Panc1 (cell line): ENCODE measurements around the gene ZNF652. TPM values are rescaled to one million over a fixed set of nuclear protein-coding genes. Genes with fewer than 3 reads are reported as not detected.

Experiments used
- ATAC-seq: fragments of 200-7000 bp; cut with Tn5 transposase; 2 replicates; pipeline ENCODE4 v1.9.1; 2020; ENCODE audit warnings: mild to moderate bottlenecking, moderate library complexity
- BruUV-seq: library from RNA; stranded (reverse); fragments of 400-500 nt; replicated peaks from 2 replicates; lab custom pipeline; 2021; lab: Mats Ljungman, UMichigan
- CTCF ChIA-PET: fragments of 300-600 bp; sonication (Branson Sonifier 250); formaldehyde crosslinking; loops from one replicate; lab custom pipeline; 2022; ENCODE audit warnings: antibody characterized with exemption; lab: Charles Lee
- POLR2A ChIA-PET: fragments of 300-600 bp; sonication (Branson Sonifier 250); formaldehyde crosslinking; loops from one replicate; lab custom pipeline; 2022; ENCODE audit warnings: antibody characterized with exemption; lab: Charles Lee
- DNase-seq: peaks from one replicate; pipeline ENCODE4 v3.0.0-alpha.2; 2010; ENCODE audit warnings: low read depth, low spot score
- H3K27ac ChIP-seq: 2 replicates; pipeline ENCODE4 v1.5.1; 2011; ENCODE audit warnings: mild to moderate bottlenecking, low read length, inconsistent platforms
- H3K27me3 ChIP-seq: fragments of 200-500 bp; sonication (Bioruptor generic); 2 replicates; pipeline ENCODE4 v1.6.0; 2014; ENCODE audit warnings: low read length, inconsistent platforms; ENCODE audit not compliant: control insufficient read depth, insufficient read depth
- H3K36me3 ChIP-seq: fragments of 200-500 bp; sonication (Bioruptor generic); 2 replicates; pipeline ENCODE4 v1.5.1; 2014; ENCODE audit warnings: inconsistent platforms, mild to moderate bottlenecking, low read length, moderate library complexity; ENCODE audit not compliant: control insufficient read depth, insufficient read depth
- H3K4me1 ChIP-seq: 2 replicates; pipeline ENCODE4 v1.5.1; 2011; ENCODE audit warnings: inconsistent platforms, mild to moderate bottlenecking, low read length, moderate library complexity; ENCODE audit not compliant: control insufficient read depth, insufficient read depth
- H3K4me3 ChIP-seq, 2 experiments: 2 replicates each; pipeline ENCODE4 v1.5.1; 2011 to 2012; ENCODE audit warnings: low read depth in 2 of 2, low read length in 2 of 2, mild to moderate bottlenecking in 2 of 2, inconsistent platforms in 1 of 2, moderate library complexity in 1 of 2
- H3K9me3 ChIP-seq: fragments of 200-500 bp; sonication (Bioruptor generic); 2 replicates; pipeline ENCODE4 v1.5.1; 2014; ENCODE audit warnings: low read depth, mild to moderate bottlenecking, inconsistent platforms, low read length, moderate library complexity; ENCODE audit not compliant: control insufficient read depth, insufficient read depth
- POLR2AphosphoS5 ChIP-seq: IDR thresholded peaks from 2 replicates; pipeline ENCODE4 v1.6.1; 2012; ENCODE audit warnings: mild to moderate bottlenecking, low read depth, low read length, moderate library complexity
- REST ChIP-seq, 2 experiments: IDR thresholded peaks; 2 replicates each; pipeline ENCODE4 v1.6.1; 2011 to 2012; ENCODE audit warnings: low read depth in 2 of 2, control low read depth in 1 of 2, low read length in 1 of 2, mild to moderate bottlenecking in 1 of 2, moderate library complexity in 1 of 2; ENCODE audit not compliant: insufficient read depth in 1 of 2
- SIN3A ChIP-seq: IDR thresholded peaks from 2 replicates; pipeline ENCODE4 v1.6.1; 2012; ENCODE audit warnings: low read depth, mild to moderate bottlenecking, low read length, moderate library complexity, borderline replicate concordance; ENCODE audit not compliant: insufficient read depth
- TCF7L2 ChIP-seq: IDR thresholded peaks from 2 replicates; pipeline ENCODE4 v1.6.1; 2011; ENCODE audit warnings: mild to moderate bottlenecking, low read depth, low read length, inconsistent platforms
- in situ Hi-C: cut with HindIII; loops from 2 replicates; pipeline ENCODE4 v1.10.0; 2016; ENCODE audit warnings: low sequenced_read_pairs, low pct_unique_long_range_greater_than_20kb
- intact Hi-C: fragments of 100-400 bp; cut with micrococcal nuclease; formaldehyde crosslinking; loops from one replicate; pipeline ENCODE4 v1.10.0; 2022; ENCODE audit not compliant: unreplicated experiment
- total RNA-seq: library from RNA; stranded (reverse); gene quantifications from one replicate; pipeline ENCODE4 v1.2.1, GENCODE V29; 2021; ENCODE audit not compliant: unreplicated experiment
- TF ChIP-seq, protein P1 (sequence below): fragments of 450-650 bp; IDR thresholded peaks from 2 replicates; pipeline ENCODE4 v1.5.1; 2017; ENCODE audit warnings: mild to moderate bottlenecking

ZNF652 gene
- total RNA-seq, 1 experiment from 2014 or later: 42.4 TPM

DNA sequence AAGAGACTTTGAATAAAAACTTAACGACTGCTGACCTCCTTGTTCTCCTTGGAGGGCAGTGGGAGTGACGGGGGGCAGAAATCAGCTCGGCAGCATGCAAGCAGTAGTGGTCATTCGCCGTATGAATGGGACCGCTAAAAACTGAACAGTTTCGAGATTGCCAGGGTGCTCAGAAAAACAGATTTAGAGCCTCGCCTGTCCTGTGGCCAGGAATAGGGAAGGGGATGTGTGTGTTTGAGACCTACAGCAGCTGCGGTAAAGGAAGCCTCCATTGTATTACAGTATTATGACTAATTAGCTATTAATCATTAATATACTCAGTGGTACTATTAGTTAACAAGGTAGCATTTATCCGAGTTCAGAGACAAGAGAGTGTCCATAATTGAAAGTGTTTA lies 670 bp upstream of the ZNF652 start:
- in situ Hi-C loops (no loop called here), intact Hi-C loops (no loop called here)
- DNase-seq (no peak), ATAC-seq (no peak)
- peak overlapping the region; percentile 63 to 83 for H3K4me3 ChIP-seq
- no peaks in the 10 kb centered on the region for H3K9me3 ChIP-seq
- TF ChIP-seq TCF7L2 (no peak), SIN3A (no peak), POLR2AphosphoS5 (no peak), REST (IDR thresholded peaks at IDR 0.05; ENCODE audit: insufficient read depth in 1 of 2, low read depth in 2 of 2, low read length in 1 of 2) (no peak)
- TF ChIP-seq, protein P1, sequence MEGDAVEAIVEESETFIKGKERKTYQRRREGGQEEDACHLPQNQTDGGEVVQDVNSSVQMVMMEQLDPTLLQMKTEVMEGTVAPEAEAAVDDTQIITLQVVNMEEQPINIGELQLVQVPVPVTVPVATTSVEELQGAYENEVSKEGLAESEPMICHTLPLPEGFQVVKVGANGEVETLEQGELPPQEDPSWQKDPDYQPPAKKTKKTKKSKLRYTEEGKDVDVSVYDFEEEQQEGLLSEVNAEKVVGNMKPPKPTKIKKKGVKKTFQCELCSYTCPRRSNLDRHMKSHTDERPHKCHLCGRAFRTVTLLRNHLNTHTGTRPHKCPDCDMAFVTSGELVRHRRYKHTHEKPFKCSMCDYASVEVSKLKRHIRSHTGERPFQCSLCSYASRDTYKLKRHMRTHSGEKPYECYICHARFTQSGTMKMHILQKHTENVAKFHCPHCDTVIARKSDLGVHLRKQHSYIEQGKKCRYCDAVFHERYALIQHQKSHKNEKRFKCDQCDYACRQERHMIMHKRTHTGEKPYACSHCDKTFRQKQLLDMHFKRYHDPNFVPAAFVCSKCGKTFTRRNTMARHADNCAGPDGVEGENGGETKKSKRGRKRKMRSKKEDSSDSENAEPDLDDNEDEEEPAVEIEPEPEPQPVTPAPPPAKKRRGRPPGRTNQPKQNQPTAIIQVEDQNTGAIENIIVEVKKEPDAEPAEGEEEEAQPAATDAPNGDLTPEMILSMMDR: no peak
- ChIA-PET CTCF (interaction anchor here (0.7 kb wide), 1 partner anchor 9 kb away, joined by 3 read pairs; no protein-coding TSS in a partner anchor), POLR2A (interaction anchor here (0.6 to 0.7 kb wide), 4 partner anchors 46 to 427 kb away, joined by 3 to 4 read pairs (median 3); partner anchors contain the start of gene SNF8)
- peak overlapping the region; percentile 71 for H3K27ac ChIP-seq
- BruUV-seq: no TSS peak
- peaks cover 32% of the 10 kb centered on the region for H3K4me1 ChIP-seq
- no peaks in the 10 kb centered on the region; the same call in 1 of the 2 replicates for H3K36me3 ChIP-seq
- no peaks in the 10 kb centered on the region for H3K27me3 ChIP-seq

DNA sequence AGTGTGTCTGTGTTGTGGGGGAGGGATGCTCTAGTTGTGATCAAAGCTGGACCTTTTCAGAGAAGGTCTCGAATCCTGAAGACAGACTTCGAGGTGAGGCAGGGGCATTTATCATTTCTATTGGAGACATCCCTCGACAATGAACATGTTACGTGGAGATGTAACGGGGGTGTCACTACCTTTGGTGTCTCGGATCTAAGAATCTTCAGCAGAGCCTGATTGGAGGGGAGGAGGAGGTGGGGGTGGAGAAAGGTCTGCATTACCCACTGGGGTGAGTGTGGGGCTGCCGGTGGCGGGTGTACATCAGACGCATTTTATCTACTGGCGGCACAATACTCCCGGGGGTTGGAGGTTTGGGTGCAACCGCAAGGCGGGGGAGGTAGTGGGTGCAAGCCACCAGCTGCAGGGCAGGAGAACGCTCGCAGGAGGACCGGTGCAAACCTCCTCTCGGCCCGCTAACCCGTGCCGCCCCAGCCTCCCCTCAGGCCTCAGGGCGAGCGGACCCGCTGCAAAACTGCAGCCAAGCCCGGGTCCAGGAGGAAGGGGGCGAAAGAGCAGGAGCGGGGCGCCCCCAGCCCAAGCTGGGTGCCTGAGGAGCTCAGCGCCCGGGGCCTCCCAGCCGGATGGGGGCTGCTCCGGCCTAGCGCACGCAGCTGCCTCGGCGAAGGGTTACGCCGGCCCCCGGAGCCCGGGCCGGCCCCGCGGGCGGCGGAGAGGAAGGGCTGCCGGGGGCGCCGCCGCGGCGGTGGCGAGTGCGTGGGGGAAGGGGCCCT lies 735 bp downstream of the ZNF652 start:
- H3K4me3 ChIP-seq: peak overlapping the region; percentile 83 to 89
- H3K4me1 ChIP-seq: peaks cover 32% of the 10 kb centered on the region
- TF ChIP-seq POLR2AphosphoS5: no peak
- TF ChIP-seq SIN3A: 0 out of 2 replicates have a peak, but pooled peaks have one; percentile 29
- TF ChIP-seq TCF7L2: 0 out of 2 replicates have a peak, but pooled peaks have one; percentile 45
- BruUV-seq: no TSS peak
- no peaks in the 10 kb centered on the region for H3K27me3 ChIP-seq
- ChIA-PET POLR2A (interaction anchor here (0.6 kb wide), 1 partner anchor 40 kb away, joined by 14 read pairs; no protein-coding TSS in a partner anchor), CTCF (interaction anchor here (0.6 kb wide), 1 partner anchor 19 kb away, joined by 5 read pairs; no protein-coding TSS in a partner anchor)
- no peaks in the 10 kb centered on the region; the same call in 1 of the 2 replicates for H3K36me3 ChIP-seq
- ATAC-seq: peak; percentile 43
- H3K27ac ChIP-seq: peak overlapping the region; percentile 75
- DNase-seq: no peak
- H3K9me3 ChIP-seq: no peaks in the 10 kb centered on the region
- in situ Hi-C loops: no loop called here
- intact Hi-C loops: no loop called here

- peak overlapping the region; percentile 83 to 89 for H3K4me3 ChIP-seq
- no peaks in the 10 kb centered on the region for H3K9me3 ChIP-seq
- CTCF ChIA-PET: interaction anchor here (0.6 to 0.7 kb wide), 2 partner anchors 19 to 88 kb away, joined by 4 to 5 read pairs; no protein-coding TSS in a partner anchor
- POLR2A ChIA-PET: no interaction called here
- ATAC-seq: no peak
- DNase-seq: no peak
- no peaks in the 10 kb centered on the region for H3K27me3 ChIP-seq
- no peaks in the 10 kb centered on the region; the same call in 1 of the 2 replicates for H3K36me3 ChIP-seq
- peaks cover 32% of the 10 kb centered on the region for H3K4me1 ChIP-seq
- TF ChIP-seq REST (IDR thresholded peaks at IDR 0.05; ENCODE audit: insufficient read depth in 1 of 2, low read depth in 2 of 2, low read length in 1 of 2): no peak
- TF ChIP-seq POLR2AphosphoS5: no peak
- TF ChIP-seq, protein P1: no peak
- no peak for TF ChIP-seq TCF7L2
- no peak for TF ChIP-seq SIN3A
- in situ Hi-C loops: no loop called here
- peak overlapping the region; percentile 75 for H3K27ac ChIP-seq
- BruUV-seq: no TSS peak
- intact Hi-C loops: no loop called here
Observed at GRCh38 chr17:49360796-49361128, 1.3 kb downstream of the ZNF652 start.
